K562 (cell line): ENCODE data around the gene MRPS10. TPM values are rescaled to one million over a fixed set of nuclear protein-coding genes. Genes with fewer than 3 reads are reported as not detected.

ENCODE experiments used
- ATF1 ChIP-seq, 2 experiments: fragments of 450-650 bp in 1 of 2; IDR thresholded peaks; 2 replicates each; pipeline ENCODE4 v1.6.1; 2016; ENCODE audit warnings: missing compliant biosample characterization in 1 of 2, missing genetic modification characterization in 1 of 2
- CEBPG ChIP-seq, 3 experiments: fragments of 200-800 bp in 1 of 3; sonication (Bioruptor generic) in 1 of 3; sonication (generic) in 1 of 3; formaldehyde crosslinking in 1 of 3; IDR thresholded peaks in 2 of 3; conservative IDR thresholded peaks in 1 of 3; 2 replicates each; pipeline versions ENCODE4 v1.6.1 to v1.8.0; 2016 to 2022; ENCODE audit warnings: missing compliant biosample characterization in 2 of 3, missing genetic modification characterization in 2 of 3, mild to moderate bottlenecking in 1 of 3, missing genetic modification reagents in 1 of 3
- CHD4 ChIP-seq: fragments of 200-600 bp; sonication (generic); IDR thresholded peaks from 3 replicates; pipeline ENCODE4 v1.6.1; 2012; ENCODE audit warnings: low read depth, mild to moderate bottlenecking, mixed read lengths, low read length, inconsistent platforms; ENCODE audit not compliant: insufficient read depth, insufficient replicate concordance, poor library complexity, severe bottlenecking
- CREB3 ChIP-seq: fragments of 450-650 bp; conservative IDR thresholded peaks from 2 replicates; pipeline ENCODE4 v1.6.1; 2016; ENCODE audit warnings: missing genetic modification characterization, low read depth, mild to moderate bottlenecking, missing compliant biosample characterization, moderate library complexity
- HOMEZ ChIP-seq: fragments of 250-450 bp; sonication (Bioruptor Pico); IDR thresholded peaks from 2 replicates; pipeline ENCODE4 v1.4.0; 2020; ENCODE audit warnings: mild to moderate bottlenecking, moderate library complexity
- MLX ChIP-seq, 2 experiments: fragments of 450-650 bp in 1 of 2; sonication (generic) in 1 of 2; formaldehyde crosslinking; conservative IDR thresholded peaks; 2 replicates each; pipeline versions ENCODE4 v1.4.0 to v1.8.1; 2020 to 2022; ENCODE audit warnings: mild to moderate bottlenecking in 1 of 2, missing genetic modification reagents in 1 of 2
- NR0B1 ChIP-seq: fragments of 450-650 bp; IDR thresholded peaks from one replicate; pipeline ENCODE4 v1.6.1; 2018; ENCODE audit warnings: mild to moderate bottlenecking, moderate library complexity; ENCODE audit not compliant: partially characterized antibody
- PREB ChIP-seq: sonication (generic); formaldehyde crosslinking; IDR thresholded peaks from 2 replicates; pipeline ENCODE4 v1.8.1; 2023; ENCODE audit warnings: mild to moderate bottlenecking, missing genetic modification reagents
- RFX5 ChIP-seq: IDR thresholded peaks from 2 replicates; pipeline ENCODE4 v1.6.1; 2011; ENCODE audit warnings: low read depth, mild to moderate bottlenecking, improper control_type of control experiment, low read length
- SOX6 ChIP-seq: fragments of 450-650 bp; IDR thresholded peaks from 2 replicates; pipeline ENCODE4 v1.6.1; 2014; ENCODE audit warnings: mild to moderate bottlenecking
- TOE1 ChIP-seq, 2 experiments: fragments of 450-650 bp in 1 of 2; sonication (generic) in 1 of 2; formaldehyde crosslinking in 1 of 2; IDR thresholded peaks; 2 replicates each; pipeline versions ENCODE4 v1.7.1 to v1.8.0; 2016 to 2022; ENCODE audit warnings: borderline replicate concordance in 2 of 2, mild to moderate bottlenecking in 2 of 2, antibody characterized with exemption in 1 of 2, inconsistent platforms in 1 of 2, low read depth in 1 of 2, missing genetic modification reagents in 1 of 2, moderate library complexity in 1 of 2
- XRCC3 ChIP-seq: fragments of 450-650 bp; IDR thresholded peaks from 2 replicates; pipeline ENCODE4 v1.6.1; 2017; ENCODE audit warnings: mild to moderate bottlenecking, moderate library complexity
- ZBTB12 ChIP-seq: fragments of 250-450 bp; sonication (Bioruptor Pico); IDR thresholded peaks from 2 replicates; pipeline ENCODE4 v1.4.0; 2020
- ZBTB26 ChIP-seq: fragments of 450-650 bp; formaldehyde crosslinking; IDR thresholded peaks from 2 replicates; pipeline ENCODE4 v1.4.0; 2022; ENCODE audit warnings: missing genetic modification characterization
- ZNF445 ChIP-seq: fragments of 250-450 bp; sonication (Bioruptor Pico); IDR thresholded peaks from 2 replicates; pipeline ENCODE4 v1.4.0; 2020; ENCODE audit warnings: low read depth, mild to moderate bottlenecking, moderate library complexity
- polyA plus RNA-seq, 8 experiments: library from polyadenylated mRNA; depleted of rRNA in 4 of 8; stranded (reverse) in 5 of 8; unstranded in 3 of 8; fragments of >200 nt; fragmentation: Nextera tagmentation in 2 of 8; fragmentation: Illumina TruSeq in 1 of 8; extraction: Ambion mirVana in 2 of 8; extraction: Trizol in 1 of 8; gene quantifications; 2 replicates each; pipeline versions ENCODE4 v1.2.1 to v1.2.3, GENCODE V29; 2011 to 2014; ENCODE audit warnings: inconsistent platforms in 1 of 8, missing spikeins in 1 of 8
- total RNA-seq, 7 experiments: library from RNA; depleted of rRNA in 6 of 7; stranded (reverse); fragments of >200 nt in 6 of 7; fragmentation: Illumina TruSeq in 2 of 7; extraction: Trizol in 2 of 7; gene quantifications; 2 replicates each; pipeline versions ENCODE4 v1.2.1 to v1.2.3, GENCODE V29; 2011 to 2021; ENCODE audit warnings: low replicate concordance in 1 of 7

Gene MRPS10
- total and polyA plus RNA-seq, 9 of the 15 experiments (the other 6 are each of a cell fraction or from before 2014, with no cell fraction given) = 48.6 to 166 (median 93.7) TPM

GRCh38 chr6:42224222-42225028, 6.8 kb upstream of the MRPS10 start (continued):
- TF ChIP-seq CREB3 (no peak), ZNF445 (no peak), PREB (CRISPR knock-in tag) (no peak), RFX5 (no peak), ZBTB12 (CRISPR knock-in tag) (no peak), XRCC3 (no peak), SOX6 (0 out of 2 replicates have a peak, but pooled peaks have one; percentile 25), NR0B1 (no peak), CEBPG (CRISPR knock-in tag; IDR thresholded peaks at IDR 0.05) (peak; percentile 77), CEBPG (tag; conservative IDR thresholded peaks at IDR 0.05 in 1 of 2, IDR thresholded peaks at IDR 0.05 in 1 of 2) (peak; percentile 77 to 94), ATF1 (CRISPR knock-in tag; IDR thresholded peaks at IDR 0.05) (no peak), ATF1 (tag; IDR thresholded peaks at IDR 0.05) (peak; percentile 44; the same call in 1 of the 2 replicates), HOMEZ (CRISPR knock-in tag) (no peak), TOE1 (IDR thresholded peaks at IDR 0.05; ENCODE audit: borderline replicate concordance) (peak; percentile 17; the same call in 1 of the 2 replicates), TOE1 (CRISPR knock-in tag; IDR thresholded peaks at IDR 0.05; ENCODE audit: borderline replicate concordance, low read depth) (no peak), MLX (CRISPR knock-in tag; conservative IDR thresholded peaks at IDR 0.05) (no peak), CHD4 (no peak), ZBTB26 (CRISPR knock-in tag) (no peak)
